Spleen (tissue), 7 donors: ENCODE results near the gene SEBOX.

Experiments used
- CTCF ChIP-seq, 11 experiments: fragments of 200-600 bp in 7 of 11; fragments of 450-650 bp in 4 of 11; sonication (generic) in 4 of 11; IDR thresholded peaks in 8 of 11; conservative IDR thresholded peaks in 3 of 11; 1 replicate in 7 of 11; 2 replicates in 4 of 11; pipeline versions ENCODE4 v1.4.0 to v1.8.0; 2016 to 2021; ENCODE audit warnings: antibody characterized with exemption in 11 of 11, inconsistent platforms in 4 of 11, mild to moderate bottlenecking in 1 of 11
- POLR2A ChIP-seq, 3 donors: fragments of 450-650 bp; IDR thresholded peaks; one replicate each; pipeline ENCODE4 v1.5.1; 2017; ENCODE audit warnings: antibody characterized with exemption in 3 of 3, mild to moderate bottlenecking in 1 of 3
- POLR2AphosphoS5 ChIP-seq, 3 donors: sonication (generic); formaldehyde crosslinking; IDR thresholded peaks; one replicate each; pipeline ENCODE4 v1.5.1; 2017; ENCODE audit warnings: antibody characterized with exemption in 3 of 3
- donor health status: DM: no; HTN: no; CAD: no; lungs with moderate emphysema.
- donor health status: DM: no; HTN: no; CAD: no.
- donor health status: DM: no; HTN: no; CAD: no.

- peak in 1 of 3 donors; percentile 16 for TF ChIP-seq POLR2AphosphoS5 (IDR thresholded peaks at IDR 0.05)
- TF ChIP-seq CTCF (IDR thresholded peaks at IDR 0.05 in 8 of 11, conservative IDR thresholded peaks at IDR 0.05 in 3 of 11), result no peak
- TF ChIP-seq POLR2A (IDR thresholded peaks at IDR 0.05), result no peak
Measured at GRCh38 chr17:28385406-28385805, 20.4 kb upstream of the SEBOX start.
